MG63 (cell line): ENCODE measurements around the gene CDC73. TPM values are rescaled to one million over a fixed set of nuclear protein-coding genes. Genes with fewer than 3 reads are reported as not detected.
"Not testable (repeated sequence)": the region's sequence is repeated elsewhere in the genome, so short reads cannot be mapped to it uniquely, and the experiment has no call there.

ENCODE experiments used
- DNase-seq: peaks from one replicate; pipeline ENCODE4 v3.0.0-alpha.2; 2020
- H3K27me3 ChIP-seq: fragments of 250-450 bp; sonication (Bioruptor Pico); 2 replicates; pipeline ENCODE4 v1.5.1; 2020; ENCODE audit warnings: mild to moderate bottlenecking, moderate library complexity
- H3K36me3 ChIP-seq: fragments of 250-450 bp; sonication (Bioruptor Pico); 2 replicates; pipeline ENCODE4 v1.5.1; 2020; ENCODE audit warnings: mild to moderate bottlenecking, moderate library complexity
- H3K4me3 ChIP-seq: fragments of 250-450 bp; sonication (Bioruptor Pico); 2 replicates; pipeline ENCODE4 v1.5.1; 2020; ENCODE audit warnings: mild to moderate bottlenecking, moderate library complexity
- H3K9me3 ChIP-seq: fragments of 250-450 bp; sonication (Bioruptor Pico); 2 replicates; pipeline ENCODE4 v1.5.1; 2020; ENCODE audit warnings: mild to moderate bottlenecking, moderate library complexity
- total RNA-seq: library from RNA; depleted of rRNA; stranded (reverse); fragments of >200 nt; shearing (Covaris generic); gene quantifications from 2 replicates; pipeline ENCODE4 v1.2.3, GENCODE V29; 2014; ENCODE audit warnings: low replicate concordance

Gene CDC73
- total RNA-seq, 1 experiment from 2014 or later, result 19.8 TPM

GRCh38 chr1:193187114-193187513, 65.3 kb downstream of the CDC73 start:
- H3K9me3 ChIP-seq, result no peaks in the 10 kb centered on the region
- no peaks in the 10 kb centered on the region for H3K27me3 ChIP-seq
- H3K4me3 ChIP-seq, result no peak overlapping the region
- DNase-seq, result no peak
- no peaks in the 10 kb centered on the region; the same call in 1 of the 2 replicates for H3K36me3 ChIP-seq

DNA sequence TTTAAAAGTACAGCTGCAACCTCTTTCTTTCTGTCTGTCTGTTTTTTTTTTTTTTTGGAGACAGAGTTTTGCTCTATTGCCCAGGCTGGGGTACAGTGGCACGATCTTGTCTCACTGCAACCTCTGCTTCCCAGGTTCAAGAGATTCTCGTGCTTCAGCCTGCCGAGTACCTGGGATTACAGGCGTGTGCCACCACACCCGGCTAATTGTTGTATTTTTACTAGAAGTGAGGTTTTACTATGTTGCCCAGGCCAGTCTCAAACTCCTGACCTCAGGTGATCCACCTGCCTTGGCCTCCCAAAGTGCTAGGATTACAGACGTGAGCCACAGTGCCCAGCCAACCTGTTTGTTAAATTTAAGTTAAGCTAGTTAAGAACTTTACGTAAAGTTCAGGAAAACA, 67.1 kb downstream of the CDC73 start:
- DNase-seq, H3K36me3 ChIP-seq, H3K9me3 ChIP-seq, H3K4me3 ChIP-seq, H3K27me3 ChIP-seq: not testable (repeated sequence)

GRCh38 chr1:193189442-193190095, 67.7 kb downstream of the CDC73 start:
- H3K4me3 ChIP-seq, result no peak overlapping the region
- H3K9me3 ChIP-seq, result no peaks in the 10 kb centered on the region; the same call in 1 of the 2 replicates
- no peak for DNase-seq
- no peaks in the 10 kb centered on the region for H3K27me3 ChIP-seq
- H3K36me3 ChIP-seq, result no peaks in the 10 kb centered on the region; the same call in 1 of the 2 replicates

DNA sequence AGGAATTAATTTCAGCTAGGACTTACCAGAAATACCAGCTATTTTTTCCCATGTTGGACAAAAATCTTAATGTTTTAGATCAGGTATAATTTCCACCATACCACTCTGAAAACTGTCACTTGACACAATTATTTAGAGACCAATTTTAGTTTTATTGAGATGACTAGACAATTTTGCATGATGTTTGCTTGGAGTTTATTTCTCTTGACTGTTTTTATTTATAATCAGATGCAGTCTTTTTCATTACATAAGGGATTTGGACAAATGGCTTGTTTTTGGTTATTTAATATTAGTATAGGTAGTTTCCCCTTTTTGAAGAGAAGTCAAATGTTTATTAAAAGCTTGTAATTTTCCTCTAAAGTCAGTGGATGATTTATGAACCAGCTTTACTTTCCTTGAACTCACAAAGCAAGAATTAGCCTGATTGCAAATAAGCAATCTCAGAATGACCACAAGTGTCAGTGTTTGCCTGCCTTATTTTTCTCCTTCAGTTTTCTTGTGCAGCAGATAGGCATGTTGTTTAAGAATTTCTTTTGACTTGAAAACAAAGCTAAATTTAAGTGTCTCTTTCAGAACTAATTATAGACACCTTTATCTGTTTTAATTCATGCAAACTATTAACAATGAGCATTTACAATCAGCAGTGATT, 68.4 kb downstream of the CDC73 start:
- no peak for DNase-seq
- Histone ChIP-seq H3K27me3 (no peaks in the 10 kb centered on the region), H3K4me3 (no peak overlapping the region), H3K9me3 (no peaks in the 10 kb centered on the region; the same call in 1 of the 2 replicates), H3K36me3 (no peaks in the 10 kb centered on the region; the same call in 1 of the 2 replicates)

GRCh38 chr1:193192586-193192985, 70.8 kb downstream of the CDC73 start:
- H3K36me3 ChIP-seq, result no peaks in the 10 kb centered on the region; the same call in 1 of the 2 replicates
- DNase-seq, result no peak
- H3K27me3 ChIP-seq, result no peaks in the 10 kb centered on the region
- no peaks in the 10 kb centered on the region; the same call in 1 of the 2 replicates for H3K9me3 ChIP-seq
- no peak overlapping the region for H3K4me3 ChIP-seq

- H3K9me3 ChIP-seq, result no peaks in the 10 kb centered on the region
- H3K4me3 ChIP-seq, result no peak overlapping the region
- peaks cover 10% of the 10 kb centered on the region; the same call in 1 of the 2 replicates for H3K36me3 ChIP-seq
- DNase-seq, result no peak
- H3K27me3 ChIP-seq, result no peaks in the 10 kb centered on the region
These were observed 78.1 kb downstream of the CDC73 start for GRCh38 chr1:193199940-193200339.

GRCh38 chr1:193201021-193201420, 79.2 kb downstream of the CDC73 start:
- Histone ChIP-seq H3K9me3 (no peaks in the 10 kb centered on the region; the same call in 1 of the 2 replicates), H3K27me3 (no peaks in the 10 kb centered on the region), H3K4me3 (no peak overlapping the region), H3K36me3 (peaks cover 19% of the 10 kb centered on the region)
- DNase-seq, result no peak

DNA sequence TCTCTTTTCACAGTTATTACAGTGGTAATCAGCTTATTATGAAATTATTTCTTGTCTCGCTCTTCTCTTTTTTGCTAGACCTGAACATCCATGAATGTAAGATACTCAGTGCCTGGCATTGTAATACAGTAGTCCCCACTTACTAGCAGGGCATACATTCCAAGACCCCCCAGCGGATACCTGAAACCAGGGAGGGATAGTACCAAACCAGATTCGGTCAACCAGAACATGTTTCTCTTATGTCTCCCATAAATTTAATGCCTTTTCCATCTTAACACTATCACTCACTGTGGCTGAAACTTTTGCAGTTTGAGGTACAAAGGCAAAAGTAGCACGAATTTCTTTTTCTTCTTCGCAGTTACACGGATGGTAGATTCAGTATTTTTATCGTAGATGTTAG, 89.2 kb downstream of the CDC73 start:
- H3K9me3 ChIP-seq, result peaks cover 3% of the 10 kb centered on the region; the same call in 1 of the 2 replicates
- peaks cover 57% of the 10 kb centered on the region for H3K36me3 ChIP-seq
- DNase-seq, result no peak
- H3K4me3 ChIP-seq, result no peak overlapping the region
- no peaks in the 10 kb centered on the region for H3K27me3 ChIP-seq

- H3K4me3 ChIP-seq, result no peak overlapping the region
- H3K9me3 ChIP-seq, result no peaks in the 10 kb centered on the region; the same call in 1 of the 2 replicates
- DNase-seq, result peak; percentile 31
- H3K27me3 ChIP-seq, result no peaks in the 10 kb centered on the region
- peaks cover 54% of the 10 kb centered on the region for H3K36me3 ChIP-seq
These were observed 89.7 kb downstream of the CDC73 start for GRCh38 chr1:193211539-193211938.

DNA sequence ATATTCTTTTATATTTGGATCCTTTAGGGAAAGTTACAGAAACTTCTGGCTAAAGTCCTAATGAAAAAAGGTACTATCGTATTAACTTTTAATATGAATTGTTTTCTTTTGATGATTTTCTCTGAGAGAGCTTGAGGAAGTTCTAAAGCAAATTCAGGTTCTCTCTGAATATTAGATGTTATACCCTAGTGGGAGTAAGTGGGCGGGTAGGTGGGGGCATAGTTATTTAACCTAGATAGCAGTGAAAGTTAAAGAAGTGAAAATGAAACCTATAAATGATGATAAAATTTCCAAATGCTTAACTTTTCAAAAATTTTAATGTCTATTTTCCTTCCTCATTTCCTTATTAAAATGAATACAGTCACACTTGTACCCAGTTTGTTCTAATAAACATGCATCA, 90.8 kb downstream of the CDC73 start:
- H3K36me3 ChIP-seq, result peaks cover 55% of the 10 kb centered on the region
- no peak for DNase-seq

DNA sequence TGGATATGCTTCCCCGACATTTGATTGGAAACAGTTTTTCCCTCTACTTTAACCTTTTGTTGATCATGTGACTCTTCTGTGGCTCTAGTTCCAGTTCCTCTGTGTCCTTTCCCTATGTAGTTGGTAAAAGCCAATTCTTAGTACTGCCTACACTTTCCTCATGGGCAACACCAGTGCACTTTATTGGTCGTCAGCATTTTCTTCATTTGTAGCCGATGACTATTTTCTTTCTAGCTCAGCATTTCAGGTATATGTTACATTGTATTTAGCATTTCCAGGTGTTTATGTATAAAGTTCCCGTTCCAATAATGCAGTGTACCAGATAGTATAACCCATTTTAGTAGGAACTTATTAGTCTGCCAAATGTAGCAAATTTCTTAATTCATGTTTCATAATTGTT, 92.2 kb downstream of the CDC73 start:
- H3K9me3 ChIP-seq, result no peaks in the 10 kb centered on the region
- H3K36me3 ChIP-seq, result peaks cover 61% of the 10 kb centered on the region
- DNase-seq, result no peak
- no peaks in the 10 kb centered on the region for H3K27me3 ChIP-seq
- H3K4me3 ChIP-seq, result no peak overlapping the region

More for the DNA sequence above, 90.8 kb downstream of the CDC73 start:
- Histone ChIP-seq H3K4me3 (no peak overlapping the region), H3K9me3 (no peaks in the 10 kb centered on the region; the same call in 1 of the 2 replicates), H3K27me3 (no peaks in the 10 kb centered on the region)

DNA sequence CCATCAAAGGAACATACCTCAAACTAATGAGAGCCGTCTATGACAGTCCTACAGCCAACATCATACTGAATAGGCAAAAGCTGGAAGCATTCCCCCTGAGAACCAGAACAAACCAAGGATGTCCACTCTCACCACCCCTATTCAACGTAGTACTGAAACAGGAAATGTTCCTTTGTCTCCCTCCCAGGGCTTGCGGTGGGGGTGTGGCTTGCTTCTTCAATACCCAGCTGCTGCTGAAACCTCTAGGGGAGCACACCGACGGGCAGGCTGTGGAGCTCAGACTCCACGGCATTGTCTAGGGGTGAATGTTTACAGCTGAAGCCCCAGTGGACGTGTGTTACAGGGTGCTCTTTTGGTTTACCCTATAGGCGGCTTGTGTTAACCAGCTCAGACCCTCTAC, 95.1 kb downstream of the CDC73 start:
- Histone ChIP-seq H3K9me3 (no peaks in the 10 kb centered on the region; the same call in 1 of the 2 replicates), H3K4me3 (no peak overlapping the region), H3K27me3 (no peaks in the 10 kb centered on the region), H3K36me3 (peaks cover 56% of the 10 kb centered on the region)
- no peak for DNase-seq

- Histone ChIP-seq H3K36me3 (peaks cover 33% of the 10 kb centered on the region), H3K4me3 (no peak overlapping the region), H3K9me3 (no peaks in the 10 kb centered on the region; the same call in 1 of the 2 replicates), H3K27me3 (no peaks in the 10 kb centered on the region)
- no peak for DNase-seq
These were observed 97.6 kb downstream of the CDC73 start for GRCh38 chr1:193219391-193219790.

DNA sequence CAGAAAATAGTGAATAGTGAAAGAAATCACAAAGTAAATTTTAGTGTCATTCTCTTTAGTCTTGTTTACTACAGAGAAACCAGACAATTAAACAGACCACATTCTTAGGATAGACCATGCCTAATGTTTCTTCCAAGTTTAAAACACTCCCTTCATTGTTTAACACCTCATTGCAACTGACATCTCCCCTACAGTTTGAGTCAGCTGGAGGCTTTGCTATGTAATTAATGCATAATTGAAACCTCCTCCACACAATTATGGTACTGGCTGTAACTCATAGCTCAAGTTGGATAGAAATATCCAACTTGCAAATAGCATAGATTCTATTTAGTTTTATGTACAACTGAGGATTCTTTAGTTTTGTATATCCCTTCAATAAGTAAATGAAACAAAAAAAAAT, 99.8 kb downstream of the CDC73 start:
- no peaks in the 10 kb centered on the region for H3K27me3 ChIP-seq
- H3K4me3 ChIP-seq, result no peak overlapping the region
- DNase-seq, result no peak
- H3K9me3 ChIP-seq, result no peaks in the 10 kb centered on the region; the same call in 1 of the 2 replicates
- peaks cover 31% of the 10 kb centered on the region for H3K36me3 ChIP-seq

GRCh38 chr1:193222056-193222615, 100.3 kb downstream of the CDC73 start:
- H3K27me3 ChIP-seq, result no peaks in the 10 kb centered on the region
- no peaks in the 10 kb centered on the region; the same call in 1 of the 2 replicates for H3K9me3 ChIP-seq
- peaks cover 27% of the 10 kb centered on the region for H3K36me3 ChIP-seq
- DNase-seq, result no peak
- H3K4me3 ChIP-seq, result no peak overlapping the region

DNA sequence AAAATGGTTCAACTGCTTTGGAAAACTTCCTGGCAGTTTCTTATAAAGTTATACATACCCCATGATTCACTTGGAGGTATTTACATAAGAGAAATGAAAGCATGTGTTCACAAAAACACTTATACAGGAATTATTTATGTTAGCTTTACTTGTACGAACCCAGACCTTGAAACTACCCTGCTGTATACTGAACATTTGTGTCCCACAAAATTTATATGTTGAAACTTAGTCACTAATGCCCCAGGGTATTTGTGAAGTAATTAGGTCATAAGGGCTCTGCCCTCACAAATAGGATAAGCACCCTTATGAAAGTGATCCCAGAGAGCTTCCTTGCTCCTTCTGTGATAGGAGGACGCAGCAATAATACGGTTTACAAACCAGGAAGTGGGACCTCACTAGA, 107.3 kb downstream of the CDC73 start:
- Histone ChIP-seq H3K36me3 (peaks cover 21% of the 10 kb centered on the region), H3K27me3 (no peaks in the 10 kb centered on the region), H3K9me3 (no peaks in the 10 kb centered on the region), H3K4me3 (no peak overlapping the region)
- DNase-seq, result no peak

- not testable (repeated sequence) for H3K9me3 ChIP-seq, H3K27me3 ChIP-seq, H3K4me3 ChIP-seq, DNase-seq
- peaks cover 27% of the 10 kb centered on the region for H3K36me3 ChIP-seq
These were observed 109.3 kb downstream of the CDC73 start for GRCh38 chr1:193231146-193231545.
